G401 (cell line): Measurements from ENCODE around the gene OR2A1. TPM values are rescaled to one million over a fixed set of nuclear protein-coding genes. Genes with fewer than 3 reads are reported as not detected.
"Not testable (repeated sequence)": the region's sequence is repeated elsewhere in the genome, so short reads cannot be mapped to it uniquely, and the experiment has no call there.

Experiments used
- DNase-seq: peaks from one replicate; pipeline ENCODE4 v3.0.0-alpha.2; 2015; ENCODE audit warnings: low spot score
- in situ Hi-C: cut with HindIII; loops from 2 replicates; pipeline ENCODE4 v1.10.0; 2016; ENCODE audit warnings: low sequenced_read_pairs, mixed read lengths
- total RNA-seq: library from RNA; depleted of rRNA; stranded (reverse); fragments of >200 nt; shearing (Covaris generic); gene quantifications from 2 replicates; pipeline ENCODE4 v1.2.3, GENCODE V29; 2014; rRNA removed

The OR2A1 gene
- not detected in 2 replicates for total RNA-seq

- in situ Hi-C loops, DNase-seq: not testable (repeated sequence)
Measured at GRCh38 chr7:144311872-144312469, at the start of gene OR2A1. TSS of gene OR2A1 (plus strand) at chr7:144312419. CDS start at chr7:144318125, 5,706 bp downstream.

- DNase-seq, in situ Hi-C loops: not testable (repeated sequence)
Measured at GRCh38 chr7:144264692-144265091, 47.5 kb upstream of the OR2A1 start, which contains the start of gene OR2A7. TSS of gene OR2A7 (minus strand) at chr7:144264792. CDS start at chr7:144259628, 5,164 bp downstream.

GRCh38 chr7:144269188-144269587 lies 43.0 kb upstream of the OR2A1 start, which contains the start of gene CTAGE8:
TSS of gene CTAGE8 (minus strand) at chr7:144269288. CDS start at chr7:144269250, 38 bp downstream.
- in situ Hi-C loops, DNase-seq: not testable (repeated sequence)

- DNase-seq, in situ Hi-C loops: not testable (repeated sequence)
Measured at GRCh38 chr7:144275281-144275680, 36.9 kb upstream of the OR2A1 start.

GRCh38 chr7:144280010-144280409 lies 32.2 kb upstream of the OR2A1 start:
- DNase-seq, in situ Hi-C loops: not testable (repeated sequence)

- in situ Hi-C loops, DNase-seq: not testable (repeated sequence)
Measured at GRCh38 chr7:144281981-144282380, 30.2 kb upstream of the OR2A1 start.

GRCh38 chr7:144282490-144282889 lies 29.7 kb upstream of the OR2A1 start:
- DNase-seq, in situ Hi-C loops: not testable (repeated sequence)

- DNase-seq, in situ Hi-C loops: not testable (repeated sequence)
Measured at GRCh38 chr7:144283716-144284115, 28.5 kb upstream of the OR2A1 start.

GRCh38 chr7:144287171-144287784 lies 24.9 kb upstream of the OR2A1 start:
- in situ Hi-C loops, DNase-seq: not testable (repeated sequence)

- in situ Hi-C loops, DNase-seq: not testable (repeated sequence)
Measured at GRCh38 chr7:144291607-144292006, 20.6 kb upstream of the OR2A1 start.

- DNase-seq, in situ Hi-C loops: not testable (repeated sequence)
Measured at GRCh38 chr7:144292384-144293161, 19.6 kb upstream of the OR2A1 start.

GRCh38 chr7:144293794-144294499 lies 18.3 kb upstream of the OR2A1 start:
- DNase-seq, in situ Hi-C loops: not testable (repeated sequence)

GRCh38 chr7:144302578-144303303 lies 9.5 kb upstream of the OR2A1 start:
- DNase-seq, in situ Hi-C loops: not testable (repeated sequence)

GRCh38 chr7:144303607-144304006 lies 8.6 kb upstream of the OR2A1 start:
- DNase-seq, in situ Hi-C loops: not testable (repeated sequence)

GRCh38 chr7:144305156-144305555 lies 7.1 kb upstream of the OR2A1 start:
- DNase-seq, in situ Hi-C loops: not testable (repeated sequence)

- in situ Hi-C loops, DNase-seq: not testable (repeated sequence)
Measured at GRCh38 chr7:144309702-144310101, 2.5 kb upstream of the OR2A1 start.

GRCh38 chr7:144311218-144311617 lies 1.0 kb upstream of the OR2A1 start:
- in situ Hi-C loops, DNase-seq: not testable (repeated sequence)

GRCh38 chr7:144317537-144317936 lies 5.3 kb downstream of the OR2A1 start:
- DNase-seq, in situ Hi-C loops: not testable (repeated sequence)
